ENCODE results near the gene CAMP. TPM values are rescaled to one million over a fixed set of nuclear protein-coding genes. Genes with fewer than 3 reads are reported as not detected.

The CAMP gene
- total and polyA plus RNA-seq, 2 of the 13 experiments (the other 11 are each of a cell fraction or from before 2014, with no cell fraction given), result not detected

GRCh38 chr3:48232734-48233133 is 9.4 kb downstream of the CAMP start (continued):
- TF ChIP-seq ZBTB39 (CRISPR knock-in tag; IDR thresholded peaks at IDR 0.05) (no peak), RAD21 (CRISPR knock-in tag; IDR thresholded peaks at IDR 0.05) (peak; percentile 82), CEBPG (CRISPR knock-in tag; IDR thresholded peaks at IDR 0.05) (no peak), PHF8 (CRISPR knock-in tag; IDR thresholded peaks at IDR 0.05) (no peak), SIX1 (CRISPR knock-in tag; IDR thresholded peaks at IDR 0.05; ENCODE audit: borderline replicate concordance) (peak; percentile 89), SATB2 (CRISPR knock-in tag; IDR thresholded peaks at IDR 0.05) (no peak), ZNF629 (CRISPR knock-in tag; conservative IDR thresholded peaks at IDR 0.05) (no peak), KDM6A (CRISPR knock-in tag; IDR thresholded peaks at IDR 0.05; ENCODE audit: low read depth) (no peak), ARID3A (IDR thresholded peaks at IDR 0.05; ENCODE audit: low read depth, low read length) (no peak), YEATS2 (CRISPR knock-in tag; IDR thresholded peaks at IDR 0.05; ENCODE audit: borderline replicate concordance) (no peak), PBX3 (CRISPR knock-in tag; IDR thresholded peaks at IDR 0.05; ENCODE audit: borderline replicate concordance) (no peak), ZNF576 (CRISPR knock-in tag; IDR thresholded peaks at IDR 0.05) (no peak), MAZ (IDR thresholded peaks at IDR 0.05; ENCODE audit: borderline replicate concordance, low read depth, low read length) (peak; percentile 71; the same call in 1 of the 2 replicates), MAZ (CRISPR knock-in tag; IDR thresholded peaks at IDR 0.05; ENCODE audit: low read depth) (no peak; the same call in 1 of the 2 replicates), EED (CRISPR knock-in tag; IDR thresholded peaks at IDR 0.05) (no peak), ZEB1 (IDR thresholded peaks at IDR 0.05; ENCODE audit: insufficient replicate concordance, low read depth) (no peak), CCDC6 (CRISPR knock-in tag; IDR thresholded peaks at IDR 0.05) (peak; percentile 41; the same call in 1 of the 2 replicates), ZNF3 (CRISPR knock-in tag; IDR thresholded peaks at IDR 0.05) (no peak), ZNF292 (CRISPR knock-in tag; IDR thresholded peaks at IDR 0.05; ENCODE audit: borderline replicate concordance, low read depth) (peak; percentile 50; the same call in 1 of the 2 replicates), ZBTB2 (CRISPR knock-in tag; IDR thresholded peaks at IDR 0.05; ENCODE audit: low read depth) (no peak), ZNF317 (CRISPR knock-in tag; IDR thresholded peaks at IDR 0.05) (no peak), SNAPC5 (CRISPR knock-in tag; IDR thresholded peaks at IDR 0.05; ENCODE audit: borderline replicate concordance) (no peak), MXD3 (CRISPR knock-in tag; IDR thresholded peaks at IDR 0.05) (no peak), ZNF720 (CRISPR knock-in tag; IDR thresholded peaks at IDR 0.05) (no peak), SALL2 (CRISPR knock-in tag; IDR thresholded peaks at IDR 0.05) (peak; percentile 76; the same call in 1 of the 2 replicates)

Measured in HepG2 (cell line).